Stimulated activated CD4-positive, alpha-beta T cell treated with anti-CD3 and anti-CD28 coated beads, Interleukin-1b, Interleukin-23, amount 100 ng/mL, for 48 hours (primary cell): Measurements from ENCODE around the gene SMURF1.
A peak's percentile ranks its signal among the peaks of the same experiment; 100 is the strongest.
"Not testable (repeated sequence)": the region's sequence is repeated elsewhere in the genome, so short reads cannot be mapped to it uniquely, and the experiment has no call there.

Experiments
- DNase-seq: peaks from one replicate; pipeline ENCODE4 v3.0.0-alpha.2; 2020

The SMURF1 gene

DNA sequence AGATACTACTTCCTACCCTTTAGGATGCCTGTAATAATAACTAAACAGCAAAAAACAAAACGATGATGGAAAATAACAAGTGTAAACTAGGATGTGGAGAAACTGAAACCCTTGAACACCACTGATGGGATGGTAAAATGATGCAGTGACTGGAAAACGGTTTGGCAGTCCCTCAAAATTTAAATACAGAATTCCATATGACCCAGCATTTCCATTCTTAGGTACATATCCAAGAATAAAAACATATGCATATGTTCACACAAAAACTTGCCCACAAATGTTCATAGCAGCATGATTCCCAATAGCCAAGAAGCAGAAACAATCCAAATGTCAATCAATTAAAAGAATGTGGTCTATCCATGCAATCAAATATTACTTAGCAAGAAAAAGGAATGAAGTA lies 25.8 kb downstream of the SMURF1 start:
- DNase-seq, result no peak

DNA sequence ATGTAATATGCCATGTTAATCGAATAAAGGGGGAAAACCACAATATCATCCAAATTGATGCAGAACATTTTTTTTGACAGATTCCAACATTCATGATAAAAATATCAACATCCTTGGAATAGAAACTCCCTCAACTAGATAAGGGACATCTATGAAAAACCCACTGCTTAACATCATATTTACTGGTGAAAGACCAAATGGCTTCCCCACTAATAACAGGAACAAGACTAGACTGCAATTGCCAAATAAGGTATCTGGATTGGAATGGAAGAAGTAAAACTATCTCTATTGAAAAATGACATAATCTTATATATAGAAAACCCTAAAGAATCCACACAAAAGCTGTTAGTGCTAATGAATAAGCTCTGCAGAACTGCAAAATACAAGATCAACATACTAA lies 27.8 kb downstream of the SMURF1 start:
- DNase-seq, result no peak

DNA sequence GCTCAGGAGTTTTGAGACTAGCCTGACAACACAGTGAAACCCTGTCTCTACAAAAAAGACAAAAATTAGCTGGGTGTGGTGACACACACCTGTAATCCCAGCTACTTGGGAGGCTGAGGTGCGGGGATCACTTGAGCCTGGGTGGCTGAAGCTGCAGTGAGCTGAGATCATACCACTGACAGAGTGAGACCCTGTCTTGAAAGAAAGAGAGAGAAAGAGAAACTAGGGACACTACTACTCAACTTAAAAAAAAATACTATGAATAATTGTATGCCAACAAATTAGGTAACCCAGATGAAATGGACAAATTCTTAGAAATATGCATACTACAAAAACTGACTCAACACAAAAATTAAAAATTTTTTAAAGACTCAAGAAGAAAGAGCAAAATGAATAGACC lies 28.5 kb downstream of the SMURF1 start:
- no peak for DNase-seq

DNA sequence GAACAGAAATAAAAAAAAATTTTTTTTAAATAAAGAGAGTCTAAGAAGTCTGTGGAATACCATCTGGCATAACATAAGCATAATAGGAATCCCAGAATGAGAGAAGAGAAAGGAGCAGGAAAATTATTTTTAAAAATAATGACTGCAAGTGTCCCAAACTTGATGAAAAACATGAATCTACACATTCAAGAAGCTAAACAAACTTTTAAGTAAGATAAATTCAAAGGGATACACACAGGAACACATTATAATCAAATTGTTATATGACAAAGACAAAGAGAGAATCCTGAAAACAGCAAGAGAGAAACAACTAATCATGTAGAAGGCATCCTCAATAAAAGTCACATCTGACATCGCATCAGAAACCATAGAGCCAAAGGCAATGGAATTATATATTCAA lies 30.9 kb downstream of the SMURF1 start:
- DNase-seq, result no peak

DNA sequence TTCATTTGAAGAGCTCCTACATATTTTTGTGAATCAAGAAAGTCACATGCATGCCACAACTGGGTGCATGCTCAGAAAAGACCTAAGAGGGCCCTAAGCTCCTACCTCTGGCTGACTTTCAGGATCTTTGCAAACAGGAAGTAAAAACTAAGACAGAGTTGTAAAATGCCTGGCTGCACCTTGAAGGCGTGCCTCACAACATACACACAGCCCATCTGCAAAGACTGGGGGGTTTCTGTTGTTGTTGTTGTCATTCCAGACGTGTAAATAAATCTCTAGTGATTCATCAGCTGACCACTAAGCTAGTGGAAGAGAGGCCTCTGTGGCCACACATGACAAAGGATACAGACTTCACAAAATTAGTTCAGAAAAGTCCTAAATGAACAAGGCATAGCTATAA lies 31.8 kb downstream of the SMURF1 start:
- DNase-seq, result no peak

DNA sequence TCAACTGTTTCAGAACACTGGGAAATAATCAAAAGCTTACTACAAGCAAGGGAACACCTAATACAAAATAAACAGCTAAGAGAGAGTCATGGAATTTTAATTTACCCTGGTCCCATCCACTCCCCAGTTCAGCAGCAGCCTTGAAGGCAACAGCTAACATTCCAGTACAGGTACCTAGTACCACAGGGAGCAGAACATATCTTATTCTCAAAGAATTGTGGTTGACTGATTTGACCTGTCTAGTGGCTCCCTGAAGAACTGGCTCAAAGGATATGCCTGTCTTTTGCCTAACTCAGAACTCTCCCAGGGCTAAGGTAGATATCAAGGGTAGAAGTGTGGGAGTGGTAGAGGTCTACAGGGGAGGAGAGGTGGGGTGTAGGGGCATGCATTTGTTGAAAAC lies 32.3 kb downstream of the SMURF1 start:
- DNase-seq, result no peak

DNA sequence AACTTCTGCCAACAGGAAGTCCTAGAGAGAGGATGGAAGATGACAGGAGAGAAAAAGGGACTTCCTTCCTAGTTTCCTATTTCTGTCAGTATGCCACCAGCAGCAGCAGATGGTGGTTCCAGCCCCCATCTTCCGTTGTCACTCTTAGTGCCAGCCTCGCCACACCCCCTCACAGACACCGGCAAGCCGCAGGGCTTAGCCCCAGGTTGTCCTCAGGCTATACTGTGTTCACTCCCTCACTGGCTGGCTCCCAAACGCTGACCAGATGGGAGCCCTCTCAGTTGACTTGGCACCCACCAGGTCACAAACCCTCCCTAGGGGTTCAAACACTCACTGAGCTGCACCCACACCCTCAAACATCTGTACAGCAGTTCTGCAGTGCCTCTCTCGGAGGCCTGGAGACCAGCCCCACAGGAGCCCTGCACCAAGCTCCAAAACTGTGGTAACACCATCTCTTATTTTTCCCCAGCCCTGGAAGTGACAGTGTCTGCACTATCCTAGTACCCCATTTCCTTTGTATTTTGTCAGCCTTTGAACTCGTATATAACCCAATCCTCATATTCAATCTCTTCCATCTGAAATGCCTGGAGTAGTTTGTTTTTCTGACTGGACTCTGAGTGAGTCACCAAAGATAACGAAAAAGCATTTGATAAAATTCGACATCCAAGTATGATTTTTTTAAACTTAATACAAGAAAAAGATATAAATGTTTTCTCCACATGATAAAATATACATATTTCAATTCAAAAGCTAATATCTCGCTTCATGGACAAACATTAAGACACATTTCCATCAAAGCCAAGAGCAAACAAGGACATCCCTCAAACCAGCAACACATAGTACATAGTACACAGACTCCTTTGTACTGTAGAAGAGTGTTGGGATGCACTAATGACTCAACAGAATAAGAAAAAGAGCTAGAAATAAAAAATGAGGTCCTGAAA lies 34.5 kb downstream of the SMURF1 start:
- DNase-seq, result no peak

DNA sequence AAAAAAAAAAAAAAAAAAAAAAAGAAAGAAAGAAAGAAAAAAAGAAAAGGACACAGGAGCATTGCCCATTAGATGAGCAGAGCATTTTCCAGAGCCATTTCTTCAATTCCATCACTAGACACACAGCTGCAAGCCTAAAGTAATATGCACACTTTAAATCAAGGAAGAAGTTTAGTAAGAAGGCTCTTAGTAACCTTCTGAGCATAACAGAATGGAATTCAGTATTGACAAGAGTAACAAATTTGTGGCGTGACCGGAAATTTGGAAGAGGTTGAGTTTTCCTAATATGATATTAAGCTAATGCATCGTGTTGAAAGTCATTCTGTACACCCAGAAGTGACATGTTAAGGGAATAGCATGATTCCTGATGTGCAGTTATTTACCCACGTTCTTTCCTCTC lies 35.3 kb downstream of the SMURF1 start:
- no peak for DNase-seq

DNA sequence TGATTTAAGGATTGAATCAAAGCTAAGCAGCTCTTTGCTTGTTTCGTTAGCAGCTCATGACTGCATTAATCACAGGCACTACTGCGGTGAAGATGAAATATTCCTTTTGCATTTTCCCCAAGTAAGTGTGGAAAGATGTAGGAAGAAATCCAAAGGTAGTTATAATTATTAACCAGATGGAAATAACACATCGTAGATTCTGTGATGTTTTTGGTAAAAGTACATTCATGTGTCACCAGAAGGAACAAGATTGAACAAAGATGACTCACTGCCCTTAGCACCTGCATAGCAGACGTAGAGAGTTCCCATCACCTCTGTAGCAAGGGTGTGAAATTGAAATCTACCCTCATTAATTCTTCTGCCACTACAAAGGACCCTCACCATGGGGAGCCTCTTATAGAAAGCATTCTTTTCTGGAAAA lies 37.1 kb downstream of the SMURF1 start:
- no peak for DNase-seq

DNA sequence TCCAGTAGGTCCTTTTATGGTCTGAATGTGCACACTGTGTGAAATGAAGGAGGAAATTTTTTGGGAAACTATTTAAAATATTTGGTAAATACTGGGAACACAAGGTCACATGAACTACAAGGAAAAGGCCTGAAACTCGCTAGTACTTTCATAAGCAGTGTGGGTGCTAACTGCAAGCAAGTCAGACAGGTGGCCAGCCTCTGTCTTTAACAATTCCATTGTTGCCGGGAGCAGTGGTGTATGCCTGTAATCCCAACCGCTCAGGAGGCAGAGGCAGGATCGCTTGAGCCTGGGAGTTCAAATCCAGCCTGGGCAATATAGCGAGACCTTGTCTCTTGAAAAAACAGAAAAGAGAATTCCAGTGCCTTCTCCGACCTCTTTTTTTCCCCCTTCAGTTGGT lies 37.5 kb downstream of the SMURF1 start:
- DNase-seq, result no peak

DNA sequence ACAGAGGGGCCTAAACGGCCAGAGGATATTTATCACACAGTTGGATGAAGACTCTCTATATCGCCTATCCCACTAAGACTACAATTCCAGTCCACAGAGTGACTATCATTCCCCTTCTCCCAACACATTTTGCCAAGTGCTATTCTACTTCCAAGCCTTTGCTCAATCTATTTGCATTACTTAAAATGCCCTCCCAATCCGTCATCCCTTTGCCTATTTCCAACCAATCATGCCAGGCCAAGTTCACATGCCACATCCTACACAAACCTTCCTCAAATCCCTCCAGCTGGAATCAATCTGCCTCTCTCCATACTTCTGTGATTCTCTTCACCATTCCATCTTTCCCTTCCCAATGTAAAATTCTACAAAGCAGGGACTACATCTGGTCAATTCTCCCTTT lies 38.2 kb downstream of the SMURF1 start:
- no peak for DNase-seq

DNA sequence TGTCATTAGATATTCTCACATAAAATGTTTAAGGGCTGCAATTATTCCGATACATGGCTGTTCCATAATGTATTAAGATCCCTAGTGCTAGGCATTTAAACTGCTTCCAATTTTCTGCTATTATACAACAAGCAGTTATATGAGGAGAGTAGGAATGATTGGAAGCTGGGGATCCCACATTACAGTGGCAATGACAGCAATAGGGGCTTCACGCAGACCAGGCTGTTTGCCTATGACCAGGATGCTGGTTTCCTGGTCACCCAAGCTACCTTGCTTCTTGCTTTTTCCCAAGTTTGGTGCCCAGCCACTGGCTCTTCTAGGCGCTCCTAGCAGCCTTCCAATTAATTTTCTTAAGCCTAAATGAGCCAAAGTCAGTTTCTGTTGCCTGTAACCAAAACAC lies 39.3 kb downstream of the SMURF1 start:
- no peak for DNase-seq

DNA sequence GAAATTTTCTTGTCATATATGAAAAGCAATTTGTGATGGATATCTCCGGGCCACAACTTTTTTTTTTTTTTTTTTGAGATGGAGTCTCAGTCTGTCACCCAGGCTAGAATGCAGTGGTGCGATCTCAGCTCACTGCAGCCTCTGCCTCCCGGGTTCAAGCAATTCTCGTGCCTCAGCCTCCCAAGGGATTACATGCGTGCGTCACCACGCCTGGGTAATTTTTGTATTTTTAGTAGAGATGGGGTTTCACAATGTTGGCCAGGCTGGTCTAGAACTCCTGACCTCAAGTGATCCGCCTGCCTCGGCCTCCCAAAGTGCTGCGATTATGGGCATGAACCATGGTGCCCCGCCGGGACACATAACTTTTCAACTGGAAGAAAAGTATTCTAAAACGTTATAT lies 40.1 kb downstream of the SMURF1 start:
- DNase-seq, result not testable (repeated sequence)

DNA sequence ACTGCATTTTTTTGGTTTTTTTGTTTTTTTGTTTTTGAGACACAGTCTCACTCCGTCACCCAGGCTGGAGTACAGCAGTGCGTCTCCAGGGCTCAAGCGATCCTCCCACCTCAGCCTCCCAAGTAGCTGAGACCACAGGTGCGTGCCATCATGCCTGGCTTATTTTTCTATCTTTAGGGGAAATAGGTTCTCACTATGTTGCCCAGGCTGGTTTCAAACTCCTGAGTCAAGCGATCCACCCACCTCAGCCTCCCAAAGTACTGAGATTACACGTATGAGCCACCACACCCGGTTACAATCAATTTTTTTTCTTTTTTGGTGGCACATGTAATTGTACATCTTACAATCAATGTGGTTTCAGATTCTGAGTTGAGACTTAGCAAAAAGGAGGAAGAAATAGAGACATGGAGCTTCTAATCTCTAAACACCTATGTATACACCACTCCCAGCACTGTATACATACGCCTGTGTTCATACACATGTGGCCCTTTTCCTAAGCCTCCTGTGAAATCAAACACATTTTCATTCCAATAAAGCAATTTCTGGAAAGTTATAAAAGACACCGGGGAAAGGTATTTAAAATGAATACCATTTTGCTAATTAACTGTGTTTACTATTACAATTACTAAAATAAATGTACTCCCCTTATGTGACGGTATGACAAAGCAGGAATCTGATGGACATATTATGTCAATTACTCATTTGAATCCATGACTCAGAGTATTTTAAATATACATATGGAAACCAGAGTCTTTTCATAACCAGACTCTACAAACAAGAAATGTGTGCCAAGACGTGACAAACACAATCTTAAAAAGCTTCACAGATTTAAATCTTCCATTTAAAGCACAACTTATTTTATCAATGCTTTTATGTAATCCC lies 40.9 kb downstream of the SMURF1 start:
- DNase-seq, result peak; percentile 65

DNA sequence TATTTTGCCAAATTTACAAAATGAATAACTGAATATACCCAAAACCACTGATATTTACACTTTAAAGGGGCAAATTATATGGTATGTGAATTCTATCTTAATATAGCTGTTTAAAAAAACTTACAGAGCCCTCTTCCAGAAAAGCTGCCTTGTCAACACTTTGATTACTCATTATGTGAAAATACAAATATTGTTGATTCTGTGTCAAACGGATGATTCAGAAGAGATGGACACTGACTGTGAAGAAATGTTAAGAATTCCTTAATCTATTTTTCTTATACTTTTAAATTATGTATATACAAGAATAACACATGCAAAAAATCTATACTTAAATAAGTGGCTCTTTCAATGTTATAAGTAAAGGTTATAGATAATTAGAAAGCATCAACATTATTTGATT lies 41.5 kb downstream of the SMURF1 start:
- no peak for DNase-seq

DNA sequence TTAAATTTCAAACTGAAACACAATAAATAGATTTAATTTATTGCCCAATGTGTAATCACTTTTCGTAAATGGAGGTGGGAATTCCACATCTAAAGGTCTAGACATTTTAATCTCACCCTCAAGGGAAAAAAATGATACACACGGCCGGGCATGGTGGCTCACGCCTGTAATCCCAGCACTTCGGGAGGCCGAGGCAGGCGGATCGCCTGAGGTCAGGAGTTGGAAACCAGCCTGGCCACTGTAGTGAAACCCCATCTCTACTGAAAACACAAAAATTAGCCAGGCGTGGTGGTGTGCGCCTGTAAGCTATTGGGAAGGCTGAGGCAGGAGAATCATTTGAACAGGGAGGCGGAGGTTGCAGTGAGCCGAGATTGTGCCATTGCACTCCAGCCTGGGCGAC lies 42.4 kb downstream of the SMURF1 start:
- not testable (repeated sequence) for DNase-seq

DNA sequence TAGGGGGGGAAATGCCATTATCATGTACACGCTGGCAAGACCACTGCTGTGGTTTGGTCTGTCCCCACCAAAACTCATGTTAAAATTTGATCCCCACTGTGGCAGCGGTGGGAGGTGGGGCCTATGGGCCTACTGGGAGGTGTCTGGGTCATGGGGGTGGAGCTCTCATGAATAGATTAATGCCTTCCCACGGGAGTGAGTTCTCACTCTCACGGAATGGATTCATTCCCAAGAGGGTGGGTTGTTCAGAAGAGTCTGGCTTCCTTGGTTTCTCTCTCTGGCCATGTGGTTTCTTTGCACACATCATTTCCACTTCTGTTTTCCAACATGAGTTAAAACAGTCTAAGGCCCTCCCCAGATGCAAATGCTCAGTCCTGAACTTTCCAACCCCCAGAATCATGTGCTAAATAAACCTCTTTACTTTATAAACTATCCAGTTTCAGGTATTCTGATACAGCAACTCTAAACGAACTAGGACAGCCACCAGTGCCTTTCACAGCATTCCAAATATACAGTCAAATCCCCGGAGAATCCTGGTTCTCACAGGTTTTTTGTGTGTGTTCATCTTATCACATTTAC lies 44.3 kb downstream of the SMURF1 start:
- DNase-seq, result no peak

DNA sequence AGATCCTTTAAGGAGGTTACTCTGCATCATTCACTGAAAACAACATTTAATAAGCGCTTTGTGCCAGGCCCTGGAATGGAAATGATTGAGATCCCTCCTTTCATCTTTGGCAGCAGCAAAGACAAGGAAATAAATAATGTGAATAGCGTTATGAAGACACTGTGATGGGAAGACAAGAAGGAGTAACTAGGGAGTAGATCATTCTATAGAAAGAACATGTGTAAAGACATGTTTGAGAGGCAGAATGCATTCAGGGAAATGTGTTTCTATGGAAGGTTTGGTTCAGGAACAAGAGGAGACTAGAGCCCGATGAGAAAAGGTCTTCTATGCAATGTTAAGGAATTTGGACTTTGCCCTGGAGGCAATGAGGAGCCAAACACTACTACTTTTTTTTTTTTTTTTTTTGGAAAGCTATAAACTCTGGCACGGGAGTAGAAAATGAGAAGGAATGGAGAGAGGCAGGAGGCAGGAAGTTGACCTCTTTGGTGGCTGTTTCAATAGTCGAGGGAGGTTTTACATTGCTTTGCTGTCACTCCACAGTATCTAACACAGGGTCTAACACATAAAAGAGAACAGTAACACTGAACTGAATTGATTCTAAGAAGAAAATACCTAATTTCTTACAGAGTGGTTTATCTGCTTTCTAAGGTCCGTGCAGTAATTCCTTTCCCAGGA lies 44.9 kb downstream of the SMURF1 start:
- no peak for DNase-seq

DNA sequence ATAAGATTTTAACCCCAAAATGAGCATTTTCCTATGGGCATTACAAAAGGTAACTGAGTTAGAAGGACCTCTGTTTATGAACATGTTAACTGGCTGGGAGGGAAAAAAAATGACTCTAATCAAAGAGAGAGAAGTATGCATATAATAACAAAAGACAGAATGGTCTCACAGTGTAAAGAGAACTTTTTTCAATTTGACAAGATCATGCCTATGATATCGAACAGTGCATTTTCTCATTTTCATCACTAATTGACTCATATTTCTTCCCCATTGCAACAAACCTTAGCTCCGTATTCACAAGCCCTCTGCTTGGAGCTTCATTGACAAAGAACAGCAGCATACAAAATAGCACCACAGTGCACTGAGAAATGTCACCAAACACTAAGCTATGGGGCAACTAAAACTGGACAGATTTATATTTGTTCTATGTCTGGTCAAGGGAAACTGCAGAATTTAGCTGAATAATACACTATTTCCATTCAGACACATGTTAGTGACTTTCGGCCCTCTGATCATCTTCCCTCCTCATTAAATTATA lies 45.6 kb downstream of the SMURF1 start:
- no peak for DNase-seq

DNA sequence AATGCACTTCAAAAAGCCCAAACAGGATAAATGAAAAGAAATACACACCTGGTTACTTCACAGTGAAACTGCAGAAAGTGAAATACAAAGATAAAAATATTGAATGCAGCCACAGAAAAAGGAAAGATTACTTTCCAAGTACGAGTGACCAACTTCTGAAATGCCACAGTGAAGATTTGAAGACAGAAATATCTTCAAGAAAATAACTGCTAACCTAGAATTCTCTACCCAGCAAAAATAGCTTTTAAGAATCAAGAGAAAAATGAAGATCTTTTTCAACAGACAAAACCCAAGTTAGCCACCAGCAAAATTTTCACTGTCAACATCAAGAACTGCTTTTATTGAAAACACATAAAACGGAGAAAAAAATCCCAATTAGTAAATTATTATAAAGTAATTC lies 46.2 kb downstream of the SMURF1 start:
- DNase-seq, result no peak

DNA sequence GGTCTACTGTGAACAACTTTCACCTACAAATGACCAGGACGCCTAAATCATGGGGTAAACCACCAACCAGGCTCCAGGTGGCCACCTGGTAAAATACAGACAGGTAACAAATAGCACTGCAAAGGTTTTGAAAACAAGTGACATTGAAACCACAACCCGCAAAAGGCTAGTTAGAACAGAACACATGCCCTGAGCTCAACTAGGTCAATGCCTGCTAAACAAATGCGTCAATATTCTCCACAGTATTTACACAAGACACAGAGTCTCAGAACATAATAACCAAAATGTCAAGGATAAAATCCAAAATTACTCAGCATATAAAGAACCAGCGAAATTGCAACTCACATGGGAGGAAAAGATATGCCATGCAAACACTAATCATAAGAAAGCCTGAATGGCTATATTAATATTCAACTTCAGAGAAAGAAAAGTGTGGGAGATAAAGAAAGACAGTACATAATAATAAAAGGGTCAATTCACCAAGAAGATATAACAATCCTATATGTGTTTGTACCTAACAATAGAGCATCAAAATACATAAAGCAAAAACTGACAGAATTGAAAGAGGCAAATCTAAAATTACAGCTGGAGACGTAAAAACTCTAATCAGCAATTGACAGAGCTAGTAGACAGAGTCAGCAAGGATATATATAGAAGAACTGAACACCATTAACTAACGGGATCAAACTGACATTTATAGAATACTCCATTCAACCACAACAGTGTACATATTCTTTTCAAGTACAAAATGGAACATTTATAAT lies 47.6 kb downstream of the SMURF1 start:
- no peak for DNase-seq

DNA sequence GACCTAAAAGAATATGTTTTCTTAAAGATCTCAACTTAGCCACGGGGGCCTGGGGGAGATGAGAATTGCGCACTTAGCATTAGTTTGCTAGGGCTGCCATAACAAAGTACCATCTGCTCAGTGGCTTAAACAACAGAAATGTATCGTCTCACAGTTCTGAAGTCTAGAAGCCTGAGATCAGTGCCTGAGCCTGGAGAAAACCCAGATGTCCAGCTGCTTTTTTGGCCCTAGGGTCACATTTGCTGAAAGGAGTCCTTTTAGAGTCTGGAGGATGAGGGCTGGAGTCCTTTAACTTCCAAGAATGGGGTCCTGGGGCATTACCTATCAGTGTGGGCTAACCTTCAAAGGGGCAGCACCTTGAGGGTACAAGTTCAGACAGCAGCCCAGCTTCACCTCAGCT lies 48.2 kb downstream of the SMURF1 start:
- no peak for DNase-seq
